GM21367 (cell line): ENCODE results near the gene MOK.
"Not testable (repeated sequence)": the region's sequence is repeated elsewhere in the genome, so short reads cannot be mapped to it uniquely, and the experiment has no call there.

Experiments
- ATAC-seq: cut with Tn5 transposase; IDR thresholded peaks from one replicate; pipeline ENCODE4 v1.9.1; 2021; ENCODE audit not compliant: unreplicated experiment

The MOK gene

GRCh38 chr14:102321456-102322422 is 16.8 kb upstream of the MOK start:
- no peak for ATAC-seq

- ATAC-seq = no peak
Observed at GRCh38 chr14:102320671-102321455, 15.9 kb upstream of the MOK start.

GRCh38 chr14:102320033-102320660 is 15.2 kb upstream of the MOK start:
- no peak for ATAC-seq

- ATAC-seq = peak; percentile 34
Observed at GRCh38 chr14:102319351-102320032, 14.5 kb upstream of the MOK start, which contains the start of gene ZNF839. Gene ZNF839 (plus strand): TSS chr14:102319746. CDS start chr14:102319766, 20 bp downstream.

- ATAC-seq = no peak
Observed at GRCh38 chr14:102318781-102319276, 13.9 kb upstream of the MOK start.

GRCh38 chr14:102317564-102318248 is 12.7 kb upstream of the MOK start:
- ATAC-seq = no peak

GRCh38 chr14:102316743-102317563 is 12.0 kb upstream of the MOK start:
- ATAC-seq = peak; percentile 64

GRCh38 chr14:102316338-102316742 is 11.4 kb upstream of the MOK start:
- no peak for ATAC-seq

GRCh38 chr14:102315121-102315520 is 10.2 kb upstream of the MOK start:
- no peak for ATAC-seq

GRCh38 chr14:102314242-102315011 is 9.5 kb upstream of the MOK start:
- ATAC-seq = peak; percentile 67

- no peak for ATAC-seq
Observed at GRCh38 chr14:102303664-102304063, 1.3 kb downstream of the MOK start.

- not testable (repeated sequence) for ATAC-seq
Observed at GRCh38 chr14:102298303-102299070, 6.5 kb downstream of the MOK start.

GRCh38 chr14:102297436-102298170 is 7.4 kb downstream of the MOK start:
- no peak for ATAC-seq

- no peak for ATAC-seq
Observed at GRCh38 chr14:102295270-102295669, 9.7 kb downstream of the MOK start.

GRCh38 chr14:102293781-102294180 is 11.2 kb downstream of the MOK start:
- ATAC-seq = no peak

GRCh38 chr14:102292441-102292840 is 12.5 kb downstream of the MOK start:
- no peak for ATAC-seq

- ATAC-seq = no peak
Observed at GRCh38 chr14:102288139-102288538, 16.8 kb downstream of the MOK start.
